ENCODE measurements around the gene MIA2.
"Not testable (repeated sequence)": the region's sequence is repeated elsewhere in the genome, so short reads cannot be mapped to it uniquely, and the experiment has no call there.

MIA2 gene

GRCh38 chr14:39268393-39268792, 34.7 kb downstream of the MIA2 start:
- peak; percentile 12 for DNase-seq

- no peak for DNase-seq
Observed at GRCh38 chr14:39272918-39273317, 39.2 kb downstream of the MIA2 start.

- DNase-seq, result no peak
Observed at GRCh38 chr14:39275395-39275794, 41.7 kb downstream of the MIA2 start.

DNA sequence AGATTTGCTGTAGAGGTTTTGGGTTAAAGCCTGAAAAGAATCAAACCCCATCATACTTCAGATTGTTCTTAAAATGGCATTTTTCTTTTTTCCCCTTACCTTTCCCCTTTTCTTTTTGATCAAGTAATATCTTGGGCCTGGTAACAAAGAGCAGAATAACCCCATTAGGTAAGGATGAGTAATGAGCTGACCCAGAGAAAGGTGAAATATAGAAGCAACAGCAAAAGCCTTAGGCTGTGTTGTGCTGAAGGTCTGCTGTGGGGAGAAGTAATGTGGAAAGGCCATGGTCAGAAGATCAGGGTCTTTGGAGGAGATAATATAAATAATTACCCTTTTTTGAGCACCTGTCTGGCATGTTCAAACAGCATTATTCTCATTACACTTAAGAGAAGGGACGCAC, 42.3 kb downstream of the MIA2 start:
- DNase-seq, result no peak

DNA sequence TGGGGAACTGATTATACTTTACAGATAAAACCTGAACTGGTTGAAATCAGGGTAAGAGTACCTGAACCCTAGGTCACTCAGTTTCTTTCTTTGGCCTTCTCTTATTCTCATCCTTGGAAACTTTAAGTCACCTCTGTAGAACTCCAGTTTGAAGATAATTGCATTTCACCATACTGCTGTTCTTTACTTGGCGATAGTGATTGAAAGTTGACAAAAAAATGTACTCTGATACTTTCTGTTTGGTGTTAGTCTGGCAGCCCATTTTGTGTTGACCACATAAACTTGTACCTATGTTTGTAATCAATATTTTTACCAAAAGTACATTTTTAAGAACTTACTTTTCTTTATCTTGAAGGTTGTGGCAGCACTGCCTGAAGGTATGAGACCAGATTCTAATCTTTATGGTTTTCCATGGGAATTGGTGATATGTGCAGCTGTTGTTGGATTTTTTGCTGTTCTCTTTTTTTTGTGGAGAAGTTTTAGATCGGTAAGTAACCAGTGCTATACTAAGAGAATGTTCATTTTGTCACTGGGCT, 42.9 kb downstream of the MIA2 start:
- DNase-seq, result no peak

- no peak for DNase-seq
Observed at GRCh38 chr14:39279515-39279914, 45.8 kb downstream of the MIA2 start.

GRCh38 chr14:39280678-39281077, 47.0 kb downstream of the MIA2 start:
- not testable (repeated sequence) for DNase-seq

- DNase-seq, result no peak
Observed at GRCh38 chr14:39289523-39289922, 55.8 kb downstream of the MIA2 start.

- no peak for DNase-seq
Observed at GRCh38 chr14:39291701-39292100, 58.0 kb downstream of the MIA2 start.

DNA sequence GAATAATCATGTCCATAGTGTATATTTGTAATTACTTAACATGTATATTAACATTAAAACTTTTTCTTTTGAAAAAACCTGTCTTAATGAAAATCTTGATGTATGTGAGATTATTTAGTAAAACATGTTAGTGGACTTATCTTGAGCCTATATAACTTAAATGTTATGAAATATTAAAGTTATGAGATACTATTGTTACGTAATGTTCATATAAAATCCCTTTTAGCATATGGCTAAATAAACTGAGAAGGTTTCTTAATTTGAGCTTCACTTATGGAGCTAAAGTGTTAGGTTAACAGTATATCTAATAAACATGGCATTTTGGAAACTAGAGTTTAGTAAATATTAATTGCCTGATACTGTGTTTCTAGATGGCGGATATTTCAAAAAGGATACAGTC, 59.9 kb downstream of the MIA2 start:
- DNase-seq, result no peak

DNA sequence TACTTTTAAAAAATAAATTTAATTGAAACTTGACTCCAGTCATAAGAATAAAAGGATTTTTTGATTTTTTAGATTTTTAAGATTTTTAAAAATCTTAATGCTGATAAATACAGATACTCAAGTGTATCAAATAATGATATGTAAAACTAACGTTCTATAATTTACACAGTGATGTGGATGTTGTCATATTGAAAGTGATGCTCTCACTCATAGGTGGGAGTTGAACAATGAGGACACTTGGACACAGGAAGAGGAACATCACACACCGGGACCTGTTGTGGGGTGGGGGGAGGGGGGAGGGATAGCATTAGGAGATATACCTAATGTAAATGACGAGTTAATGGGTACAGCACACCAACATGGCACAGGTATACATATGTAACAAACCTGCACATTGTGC, 66.7 kb downstream of the MIA2 start:
- not testable (repeated sequence) for DNase-seq

DNA sequence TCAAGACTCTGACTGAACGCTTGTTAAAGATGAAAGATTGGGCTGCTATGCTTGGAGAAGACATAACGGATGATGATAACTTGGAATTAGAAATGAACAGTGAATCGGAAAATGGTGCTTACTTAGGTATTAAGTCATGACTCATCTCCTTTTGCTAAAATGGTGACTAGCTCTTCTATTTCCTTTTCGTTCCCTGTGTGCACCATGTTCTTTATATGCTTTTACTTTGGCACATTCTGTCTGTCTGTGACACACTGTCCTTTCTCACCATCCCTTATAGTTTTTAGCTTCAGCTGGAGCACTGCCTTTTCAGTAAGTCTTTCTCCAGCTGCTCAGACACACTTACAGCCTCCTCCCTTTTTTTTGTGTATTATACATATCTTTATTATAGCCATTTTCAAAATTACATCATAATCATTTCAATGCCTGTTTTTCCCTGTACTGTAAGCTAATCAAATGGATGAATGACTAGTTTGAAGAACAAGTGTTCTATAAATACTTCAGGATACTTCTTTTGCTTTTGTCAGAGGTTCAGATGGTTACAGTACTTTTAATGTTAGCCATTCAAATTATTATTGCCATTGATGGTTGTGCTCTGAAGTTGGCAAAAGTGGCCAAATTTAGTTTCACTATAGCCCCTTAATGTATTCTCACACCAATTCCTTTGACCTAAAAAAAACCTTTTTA, 68.6 kb downstream of the MIA2 start:
- DNase-seq, result no peak

DNA sequence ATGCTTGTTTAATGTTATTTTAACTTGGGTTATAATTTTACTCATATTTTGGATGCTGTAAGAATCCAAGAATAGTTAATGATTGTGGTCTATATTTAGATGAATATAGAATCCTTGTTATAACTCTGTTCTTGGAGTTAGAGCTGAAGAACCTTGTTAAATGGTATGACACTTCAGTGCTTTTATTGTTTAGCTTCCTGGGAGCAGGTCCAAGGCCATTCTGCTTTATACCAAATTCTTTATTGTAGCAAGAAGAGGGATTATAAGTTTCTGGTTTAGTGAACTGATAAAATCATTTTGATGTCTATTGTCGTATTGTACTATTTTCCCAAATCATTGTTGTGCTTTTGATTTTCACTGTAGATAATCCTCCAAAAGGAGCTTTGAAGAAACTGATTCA, 69.4 kb downstream of the MIA2 start:
- DNase-seq, result no peak

GRCh38 chr14:39307815-39308214, 74.1 kb downstream of the MIA2 start:
- no peak for DNase-seq

DNA sequence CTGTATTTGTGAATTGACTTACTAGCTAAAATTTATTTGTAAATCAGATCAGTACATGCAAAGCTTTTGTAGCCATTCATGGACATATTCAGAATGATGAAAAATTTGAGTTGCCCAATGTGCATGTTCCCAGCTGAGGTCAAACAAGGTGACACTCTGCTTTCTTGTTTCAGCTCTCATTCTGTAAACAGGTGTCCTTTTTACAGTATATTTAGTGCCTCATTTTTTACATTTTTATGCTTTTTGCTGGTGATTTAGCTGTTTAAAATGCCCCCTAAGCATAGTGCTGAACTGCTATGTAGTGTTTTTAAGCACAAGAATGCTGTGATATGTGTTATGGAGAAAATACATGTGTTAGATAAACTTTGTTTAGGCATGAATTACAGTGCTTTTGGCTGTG, 76.3 kb downstream of the MIA2 start:
- DNase-seq, result no peak

- no peak for DNase-seq
Observed at GRCh38 chr14:39315859-39316444, 82.2 kb downstream of the MIA2 start.

DNA sequence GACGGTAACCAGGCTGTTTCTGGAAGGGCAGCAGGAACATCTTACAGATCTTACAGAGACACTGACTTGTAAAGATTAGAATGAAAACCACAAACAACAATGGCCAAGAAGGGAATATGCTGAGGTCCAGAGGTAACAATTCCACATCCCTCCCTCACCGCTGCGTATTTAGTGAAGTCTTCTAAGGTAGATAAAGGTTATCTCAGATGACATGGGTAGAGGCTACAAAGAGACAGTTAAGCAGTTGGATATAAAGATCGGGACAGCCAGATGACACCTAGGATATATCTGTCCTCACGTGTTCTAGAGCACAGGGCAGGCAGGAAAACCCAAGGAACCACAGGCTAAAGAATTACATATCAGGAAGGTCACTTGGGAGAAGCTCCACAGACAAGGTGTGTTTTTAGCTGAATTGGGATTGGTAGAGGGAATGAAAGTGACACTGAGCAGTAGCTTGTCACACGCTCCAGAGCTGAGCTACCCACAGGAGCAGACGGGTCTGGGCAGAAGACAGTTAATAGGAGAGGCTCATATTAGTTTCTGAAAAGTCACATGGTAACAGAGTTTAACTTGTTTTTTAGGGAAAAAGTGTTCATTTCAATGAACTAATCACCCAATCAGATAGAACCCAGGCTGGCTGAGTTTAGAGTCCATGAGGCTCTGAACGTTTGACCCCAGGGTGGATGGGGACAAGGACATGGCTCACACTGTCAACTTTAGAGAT, 83.3 kb downstream of the MIA2 start:
- no peak for DNase-seq

GRCh38 chr14:39318574-39318973, 84.9 kb downstream of the MIA2 start:
- no peak for DNase-seq

DNA sequence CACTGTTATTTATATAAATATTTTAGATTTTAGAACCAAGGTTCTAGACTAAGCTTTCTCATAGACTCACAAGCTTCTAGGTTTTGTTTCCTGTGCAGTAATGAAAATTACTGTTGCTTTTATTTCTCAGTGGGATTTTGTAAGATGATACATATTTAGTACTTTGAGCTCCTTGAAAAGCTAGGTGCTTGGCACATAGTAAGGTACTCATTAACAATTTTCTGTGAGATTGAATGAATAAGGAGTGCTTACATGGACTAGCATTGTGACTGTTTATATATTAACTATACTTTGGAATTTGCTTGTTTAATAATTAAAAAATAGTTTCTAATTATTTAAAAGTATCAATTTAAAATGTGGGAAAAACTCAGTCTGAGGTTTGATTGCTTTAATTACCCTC, 85.7 kb downstream of the MIA2 start:
- DNase-seq, result no peak

- no peak for DNase-seq
Observed at GRCh38 chr14:39320318-39320717, 86.6 kb downstream of the MIA2 start.

DNA sequence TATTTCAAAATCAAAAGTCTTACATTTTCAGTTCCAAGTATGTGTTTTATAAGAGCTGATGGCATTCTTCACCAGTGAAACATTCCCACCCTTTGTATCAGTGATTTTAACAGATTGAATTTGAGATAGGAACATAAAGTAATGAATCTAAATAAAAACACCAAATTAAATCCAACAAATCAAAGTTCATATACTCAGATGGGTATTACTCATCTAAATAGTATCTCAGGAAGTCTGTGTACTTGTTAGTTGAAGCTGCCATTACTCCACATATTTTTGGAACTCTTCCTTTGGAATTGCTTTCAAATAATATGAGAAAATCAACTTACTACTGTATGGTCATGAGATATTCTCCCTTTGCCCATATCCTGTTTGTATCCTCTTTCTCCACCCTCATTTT, 89.1 kb downstream of the MIA2 start:
- no peak for DNase-seq

GRCh38 chr14:39324097-39324496, 90.4 kb downstream of the MIA2 start:
- no peak for DNase-seq

- no peak for DNase-seq
Observed at GRCh38 chr14:39339003-39339402, 105.3 kb downstream of the MIA2 start.

- DNase-seq, result not testable (repeated sequence)
Observed at GRCh38 chr14:39341126-39341525, 107.4 kb downstream of the MIA2 start.
